Stimulated activated naive CD4-positive, alpha-beta T cell (primary cell): ENCODE results near the gene PLEKHA1.

Experiments
- DNase-seq, 6 experiments: peaks; one replicate each; lab custom pipeline; 2025; lab: John Stamatoyannopoulos, UW

The PLEKHA1 gene

DNA sequence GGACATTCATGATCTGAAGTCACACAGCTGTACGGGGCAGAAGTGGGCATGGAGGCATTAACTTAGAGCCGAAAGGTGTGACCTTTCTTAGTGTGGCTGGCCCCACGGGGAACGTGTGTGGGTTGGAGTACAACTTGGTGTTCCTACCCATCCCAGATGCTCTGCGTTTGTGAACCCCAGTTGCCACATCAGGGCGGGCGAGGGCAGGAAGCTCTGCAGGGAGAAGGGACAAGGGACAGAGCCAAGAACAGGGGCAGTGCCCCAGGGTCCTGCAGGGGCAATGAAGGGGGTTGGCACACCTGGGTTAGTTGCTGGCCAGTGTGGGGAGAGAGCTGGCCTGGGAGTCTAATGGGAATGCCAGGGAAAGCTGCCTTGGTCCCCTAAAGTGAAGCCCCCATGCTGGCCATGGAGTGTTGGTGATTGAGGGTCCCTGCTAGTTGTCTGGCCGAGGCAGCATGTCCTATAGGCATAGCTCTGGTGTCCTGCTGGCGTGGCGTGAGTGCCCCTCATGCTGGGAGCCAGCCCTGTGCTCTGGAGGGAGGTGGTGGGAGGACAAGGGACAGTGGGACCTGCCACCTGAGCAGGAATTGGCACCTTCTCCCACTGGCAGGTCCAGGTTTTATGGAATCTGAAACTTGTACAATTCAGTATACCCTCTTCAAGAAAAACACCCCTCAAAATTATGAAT is 105.8 kb downstream of the PLEKHA1 start:
- no peak for DNase-seq

DNA sequence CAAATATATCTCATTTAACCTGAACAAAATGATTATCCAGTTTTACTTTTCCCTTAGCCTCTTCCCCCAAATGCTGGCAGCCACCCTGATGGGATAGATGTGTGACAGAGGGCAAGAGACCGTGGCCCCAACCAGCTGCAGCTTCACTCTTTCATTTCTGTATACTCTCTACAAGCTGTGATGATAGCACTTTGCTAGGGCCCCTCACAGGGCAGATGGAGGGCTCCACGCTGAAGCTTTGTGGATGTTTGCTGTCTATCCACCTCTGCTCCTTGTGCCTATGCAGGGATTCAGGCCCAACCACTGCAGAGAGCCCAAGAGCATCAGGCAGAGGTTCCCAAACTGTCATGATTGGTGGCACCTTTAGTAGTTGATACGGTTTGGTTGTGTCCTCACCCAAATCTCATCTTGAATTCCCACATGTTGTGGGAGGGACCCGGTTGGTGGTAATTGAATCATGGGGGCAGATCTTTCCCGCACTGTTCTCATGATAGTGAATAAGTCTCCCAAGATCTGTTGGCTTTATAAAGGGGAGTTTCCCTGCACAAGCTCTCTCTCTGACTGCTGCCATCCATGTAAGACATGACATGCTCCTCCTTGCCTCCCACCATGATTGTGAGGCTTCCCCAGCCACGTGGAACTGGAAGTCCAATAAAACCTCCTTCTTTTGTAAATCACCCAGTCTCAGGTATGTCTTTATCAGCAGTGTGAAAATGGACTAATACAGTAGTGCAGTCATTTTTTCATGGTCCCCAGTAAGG is 107.0 kb downstream of the PLEKHA1 start:
- no peak for DNase-seq
